GM12801 (cell line): ENCODE measurements around the gene CDCA5.

Source experiments
- CTCF ChIP-seq: IDR thresholded peaks from one replicate; pipeline ENCODE4 v1.5.1; 2011; ENCODE audit warnings: control low read depth; ENCODE audit not compliant: insufficient read length; ENCODE audit errors: extremely low read depth

CDCA5 gene

GRCh38 chr11:65053827-65054508, 29.9 kb downstream of the CDCA5 start:
- TF ChIP-seq CTCF, result no peak

- TF ChIP-seq CTCF, result no peak
Observed at GRCh38 chr11:65051398-65051858, 32.4 kb downstream of the CDCA5 start.

- no peak for TF ChIP-seq CTCF
Observed at GRCh38 chr11:65047581-65048422, 36.0 kb downstream of the CDCA5 start.

- no peak for TF ChIP-seq CTCF
Observed at GRCh38 chr11:65045728-65046127, 38.1 kb downstream of the CDCA5 start.

- no peak for TF ChIP-seq CTCF
Observed at GRCh38 chr11:65045061-65045460, 38.8 kb downstream of the CDCA5 start.

- no peak for TF ChIP-seq CTCF
Observed at GRCh38 chr11:65043881-65044501, 39.8 kb downstream of the CDCA5 start.

- TF ChIP-seq CTCF, result no peak
Observed at GRCh38 chr11:65042891-65043290, 40.9 kb downstream of the CDCA5 start.
